Peyer's patch (tissue), 4 donors: Measurements from ENCODE around the gene MANBA.

Source experiments
- CTCF ChIP-seq, 6 experiments: fragments of 450-650 bp in 4 of 6; fragments of 200-600 bp in 2 of 6; sonication (generic) in 1 of 6; IDR thresholded peaks; one replicate each; pipeline ENCODE4 v1.5.1; 2017 to 2019; ENCODE audit warnings: antibody characterized with exemption in 6 of 6, mild to moderate bottlenecking in 3 of 6, moderate library complexity in 1 of 6
- POLR2A ChIP-seq, 2 donors: fragments of 450-650 bp; IDR thresholded peaks; one replicate each; pipeline ENCODE4 v1.5.1; 2017; ENCODE audit warnings: antibody characterized with exemption in 2 of 2, mild to moderate bottlenecking in 2 of 2, moderate library complexity in 2 of 2

DNA sequence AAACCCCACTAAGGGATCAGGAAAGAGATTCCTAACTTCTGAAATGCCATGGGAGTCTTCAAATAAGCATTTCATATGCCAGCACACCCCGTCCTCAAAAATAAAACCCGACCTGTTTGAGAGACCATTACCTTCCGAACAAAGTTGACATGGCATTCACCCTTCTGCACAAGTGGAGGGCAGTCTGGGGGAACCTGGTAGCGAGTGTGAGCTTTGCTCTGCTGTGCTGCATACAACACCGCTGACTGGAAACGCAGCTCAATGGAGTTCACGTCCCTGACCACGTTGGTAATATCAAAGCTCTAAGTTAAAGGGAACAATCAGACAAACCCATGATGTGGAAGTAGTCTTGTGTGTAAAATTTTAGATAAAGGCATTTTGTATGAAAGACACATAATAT, 38.0 kb downstream of the MANBA start:
- TF ChIP-seq CTCF (IDR thresholded peaks at IDR 0.05) (no peak), POLR2A (IDR thresholded peaks at IDR 0.05) (no peak)
